ENCODE results near the gene THAP8. TPM values are rescaled to one million over a fixed set of nuclear protein-coding genes. Genes with fewer than 3 reads are reported as not detected.

Gene THAP8
- total and polyA plus RNA-seq, 2 of the 4 experiments (the other 2 are of a cell fraction): 1.8 to 5.9 TPM

DNA sequence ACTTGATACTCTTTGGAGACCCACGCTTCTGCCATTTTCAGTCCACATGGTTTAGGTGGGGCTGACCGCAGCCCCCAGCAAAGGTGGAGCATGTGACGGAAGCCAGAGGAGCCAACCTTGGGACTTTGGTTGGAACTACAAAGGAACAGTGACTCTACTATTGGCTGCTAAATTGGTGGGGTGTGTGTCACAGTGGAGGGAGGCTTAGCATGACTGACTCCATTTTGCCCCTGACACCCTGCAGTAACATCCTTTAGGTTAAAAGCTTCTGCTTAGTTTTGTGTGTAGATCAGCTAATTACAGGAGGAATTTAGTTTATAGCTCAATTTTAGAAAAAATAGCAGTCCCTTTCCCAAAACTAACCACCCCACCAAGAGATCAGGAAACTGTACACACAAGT, 52.5 kb downstream of the THAP8 start:
- Histone ChIP-seq H3K4me3 (ENCODE audit: insufficient read depth, low read depth, low read length) (no peak overlapping the region), H3K56ac (ENCODE audit: extremely low read depth, insufficient read depth, low read length) (no peak overlapping the region), H4K20me1 (ENCODE audit: insufficient read depth, low read length) (peaks cover 25% of the 10 kb centered on the region), H3K9ac (ENCODE audit: low read depth, low read length) (no peak overlapping the region), H2AK9ac (replicated peaks; ENCODE audit: low read depth, low read length, poor library complexity) (no peak overlapping the region), H2BK120ac (ENCODE audit: low read depth, low read length) (no peak overlapping the region), H3K27ac (ENCODE audit: insufficient read depth, low read length) (no peak overlapping the region), H3K4me1 (ENCODE audit: control insufficient read depth, insufficient read depth, low read length) (peaks cover 2% of the 10 kb centered on the region; the same call in 1 of the 2 replicates), H4K8ac (ENCODE audit: low read depth in 2 of 2, low read length in 2 of 2) (no peak overlapping the region), H3K27me3 (ENCODE audit: control insufficient read depth, insufficient read depth, low read length) (no peaks in the 10 kb centered on the region), H2AFZ (replicated peaks; ENCODE audit: low read length, poor library complexity) (no peak overlapping the region), H2AK5ac (ENCODE audit: low read depth, low read length) (no peak overlapping the region), H3K18ac (ENCODE audit: low read depth, low read length) (no peak overlapping the region), H3K14ac (replicated peaks; ENCODE audit: low read depth, low read length) (no peak overlapping the region), H3K4me2 (ENCODE audit: low read depth, low read length) (no peak overlapping the region), H4K91ac (ENCODE audit: insufficient read depth, low read depth, low read length) (no peak overlapping the region), H3K9me3 (ENCODE audit: control insufficient read depth, insufficient read depth, low read length) (no peaks in the 10 kb centered on the region), H3K79me1 (ENCODE audit: low read depth in 1 of 2, low read length in 2 of 2) (peaks cover 10 to 48% of the 10 kb centered on the region in 2 experiments), H4K5ac (ENCODE audit: low read depth, low read length) (no peak overlapping the region), H3K36me3 (ENCODE audit: control insufficient read depth, insufficient read depth, low read length) (peaks cover 9% of the 10 kb centered on the region), H2BK20ac (ENCODE audit: low read depth, low read length) (no peak overlapping the region), H2BK15ac (ENCODE audit: low read depth, low read length) (no peak overlapping the region), H2BK5ac (ENCODE audit: low read depth, low read length, poor library complexity, severe bottlenecking) (no peak overlapping the region), H3K23ac (ENCODE audit: low read depth, low read length) (no peak overlapping the region), H3K4ac (ENCODE audit: low read depth, low read length) (no peak overlapping the region), H3K9me1 (ENCODE audit: insufficient read depth, low read length) (peaks cover 11% of the 10 kb centered on the region)
- ChIA-PET POLR2A (ENCODE audit: unreplicated experiment) (no interaction called here), CTCF (no interaction called here)
- intact Hi-C loops (cut with micrococcal nuclease) (no loop called here), in situ Hi-C loops (cut with MboI; ENCODE audit: low sequenced_read_pairs) (no loop called here), dilution Hi-C loops (cut with HindIII; ENCODE audit: low sequenced_read_pairs, unreplicated experiment) (no loop called here)
- no TSS peak for BruUV-seq (replicated peaks)
- DNase-seq (no peak), ATAC-seq (ENCODE audit: low read depth) (no peak)
- no CpG with 5 or more reads among the region's 3 CpGs for WGBS, 2 experiments (ENCODE audit: extremely low coverage in 2 of 2, insufficient read length in 1 of 2)
- TF ChIP-seq MAFK (IDR thresholded peaks at IDR 0.05; ENCODE audit: low read depth, low read length) (no peak), CEBPB (IDR thresholded peaks at IDR 0.05; ENCODE audit: low read depth, low read length) (no peak), NFE2L2 (IDR thresholded peaks at IDR 0.05; ENCODE audit: low read depth, low read length) (no peak), MXI1 (IDR thresholded peaks at IDR 0.05; ENCODE audit: borderline replicate concordance, low read depth, low read length) (no peak), SMC3 (IDR thresholded peaks at IDR 0.05; ENCODE audit: low read depth, low read length) (no peak), RCOR1 (IDR thresholded peaks at IDR 0.05; ENCODE audit: insufficient replicate concordance, low read length) (no peak), POLR2A (IDR thresholded peaks at IDR 0.05; ENCODE audit: low read depth, low read length) (no peak), MAZ (IDR thresholded peaks at IDR 0.05; ENCODE audit: borderline replicate concordance, low read depth, low read length) (no peak), FOS (IDR thresholded peaks at IDR 0.05; ENCODE audit: low read depth, low read length) (no peak), CHD1 (IDR thresholded peaks at IDR 0.05; ENCODE audit: low read depth, low read length) (no peak), RAD21 (IDR thresholded peaks at IDR 0.05; ENCODE audit: low read length) (no peak), RFX5 (IDR thresholded peaks at IDR 0.05; ENCODE audit: low read depth, low read length) (no peak)
- TF ChIP-seq, protein P1, sequence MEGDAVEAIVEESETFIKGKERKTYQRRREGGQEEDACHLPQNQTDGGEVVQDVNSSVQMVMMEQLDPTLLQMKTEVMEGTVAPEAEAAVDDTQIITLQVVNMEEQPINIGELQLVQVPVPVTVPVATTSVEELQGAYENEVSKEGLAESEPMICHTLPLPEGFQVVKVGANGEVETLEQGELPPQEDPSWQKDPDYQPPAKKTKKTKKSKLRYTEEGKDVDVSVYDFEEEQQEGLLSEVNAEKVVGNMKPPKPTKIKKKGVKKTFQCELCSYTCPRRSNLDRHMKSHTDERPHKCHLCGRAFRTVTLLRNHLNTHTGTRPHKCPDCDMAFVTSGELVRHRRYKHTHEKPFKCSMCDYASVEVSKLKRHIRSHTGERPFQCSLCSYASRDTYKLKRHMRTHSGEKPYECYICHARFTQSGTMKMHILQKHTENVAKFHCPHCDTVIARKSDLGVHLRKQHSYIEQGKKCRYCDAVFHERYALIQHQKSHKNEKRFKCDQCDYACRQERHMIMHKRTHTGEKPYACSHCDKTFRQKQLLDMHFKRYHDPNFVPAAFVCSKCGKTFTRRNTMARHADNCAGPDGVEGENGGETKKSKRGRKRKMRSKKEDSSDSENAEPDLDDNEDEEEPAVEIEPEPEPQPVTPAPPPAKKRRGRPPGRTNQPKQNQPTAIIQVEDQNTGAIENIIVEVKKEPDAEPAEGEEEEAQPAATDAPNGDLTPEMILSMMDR (conservative IDR thresholded peaks at IDR 0.05; ENCODE audit: low read depth, low read length): no peak
- TF ChIP-seq, protein P2, sequence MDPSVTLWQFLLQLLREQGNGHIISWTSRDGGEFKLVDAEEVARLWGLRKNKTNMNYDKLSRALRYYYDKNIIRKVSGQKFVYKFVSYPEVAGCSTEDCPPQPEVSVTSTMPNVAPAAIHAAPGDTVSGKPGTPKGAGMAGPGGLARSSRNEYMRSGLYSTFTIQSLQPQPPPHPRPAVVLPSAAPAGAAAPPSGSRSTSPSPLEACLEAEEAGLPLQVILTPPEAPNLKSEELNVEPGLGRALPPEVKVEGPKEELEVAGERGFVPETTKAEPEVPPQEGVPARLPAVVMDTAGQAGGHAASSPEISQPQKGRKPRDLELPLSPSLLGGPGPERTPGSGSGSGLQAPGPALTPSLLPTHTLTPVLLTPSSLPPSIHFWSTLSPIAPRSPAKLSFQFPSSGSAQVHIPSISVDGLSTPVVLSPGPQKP (IDR thresholded peaks at IDR 0.05; ENCODE audit: borderline replicate concordance, low read depth, low read length): no peak
